ENCODE results near the gene OR2T1. TPM values are rescaled to one million over a fixed set of nuclear protein-coding genes. Genes with fewer than 3 reads are reported as not detected.

OR2T1 gene, protein sequence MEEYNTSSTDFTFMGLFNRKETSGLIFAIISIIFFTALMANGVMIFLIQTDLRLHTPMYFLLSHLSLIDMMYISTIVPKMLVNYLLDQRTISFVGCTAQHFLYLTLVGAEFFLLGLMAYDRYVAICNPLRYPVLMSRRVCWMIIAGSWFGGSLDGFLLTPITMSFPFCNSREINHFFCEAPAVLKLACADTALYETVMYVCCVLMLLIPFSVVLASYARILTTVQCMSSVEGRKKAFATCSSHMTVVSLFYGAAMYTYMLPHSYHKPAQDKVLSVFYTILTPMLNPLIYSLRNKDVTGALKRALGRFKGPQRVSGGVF
- total RNA-seq (not detected), polyA plus RNA-seq (not detected)

DNA sequence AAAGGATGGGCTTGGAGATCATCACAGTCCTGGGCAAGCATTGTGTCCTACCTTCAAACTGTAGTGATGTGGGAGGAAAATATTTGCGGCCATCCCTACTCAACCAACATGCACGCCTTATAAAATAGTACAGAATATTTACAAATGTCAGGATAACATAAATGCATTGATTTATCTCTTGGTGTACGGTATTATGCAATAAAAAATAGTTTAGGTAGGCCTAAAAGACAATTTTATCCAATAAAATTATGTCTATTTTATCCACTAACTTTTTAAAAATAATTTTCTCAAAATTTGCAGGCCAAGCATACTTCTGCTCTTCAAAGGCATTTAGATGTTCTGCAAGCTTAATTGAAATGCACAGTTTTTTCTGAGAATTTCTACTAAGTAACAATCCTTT lies at the start of gene OR2T1:
Gene OR2T1 (plus strand): TSS at position 301 of the 400 bp plus-strand sequence. CDS start 3,100 bp downstream, outside the sequence.
- no peaks in the 10 kb centered on the region for H3K4me1 Mint-ChIP-seq
- H3K4me3 ChIP-seq (ENCODE audit: low read length in 2 of 2): no peak within 1 kb of the TSS
- no peak within 1 kb of the TSS for H3K4me3 Mint-ChIP-seq
- intact Hi-C loops (cut with micrococcal nuclease): no loop called here
- H3K4me1 ChIP-seq (ENCODE audit: insufficient read depth, low read length): no peaks in the 10 kb centered on the region
- no peaks in the 10 kb centered on the region for H3K36me3 ChIP-seq (ENCODE audit: insufficient read depth, low read length)
- no peak within 1 kb of the TSS for H3K27ac Mint-ChIP-seq
- no peaks in the 10 kb centered on the region for H3K27me3 ChIP-seq (ENCODE audit: insufficient read depth, low read length)
- H3K9me3 ChIP-seq (ENCODE audit: control insufficient read depth in 1 of 2, low read length in 2 of 2): no peaks in the 10 kb centered on the region
- peaks cover 0 to 3% (median 0%) of the 10 kb centered on the region in 8 donors for H3K9me3 Mint-ChIP-seq
- ChIA-PET POLR2A (ENCODE audit: partially characterized antibody) (no interaction called here), CTCF (ENCODE audit: partially characterized antibody) (no interaction called here)
- H3K27me3 Mint-ChIP-seq: no peaks in the 10 kb centered on the region
- H3K27ac ChIP-seq (ENCODE audit: low read depth, low read length): no peak within 1 kb of the TSS
- H3K36me3 Mint-ChIP-seq: no peaks in the 10 kb centered on the region
- no peak for DNase-seq

DNA sequence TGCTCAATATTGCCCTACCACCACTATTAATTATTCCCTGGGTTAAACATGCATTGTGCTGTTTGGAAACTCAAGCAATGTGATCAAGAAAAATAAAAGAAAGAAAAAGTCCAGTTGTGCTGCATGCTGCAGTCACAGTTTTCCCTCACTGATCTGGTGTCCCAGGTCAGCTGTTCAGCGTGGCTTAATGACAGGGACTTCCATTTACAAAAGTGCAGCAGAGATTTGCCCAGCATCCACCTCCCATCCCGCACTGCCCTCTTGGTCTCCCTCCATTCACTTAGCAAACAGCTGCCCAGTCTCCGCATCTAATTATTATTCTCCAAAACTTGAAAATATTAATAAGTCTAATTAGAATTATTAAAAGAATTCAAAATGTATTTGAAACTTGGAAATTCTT lies 43.4 kb upstream of the OR2T1 start:
- ChIA-PET POLR2A (ENCODE audit: partially characterized antibody) (no interaction called here), CTCF (ENCODE audit: partially characterized antibody) (no interaction called here)
- H3K4me1 ChIP-seq (ENCODE audit: insufficient read depth, low read length): no peaks in the 10 kb centered on the region
- Mint-ChIP-seq H3K4me3 (no peak overlapping the region), H3K27ac (no peak overlapping the region), H3K36me3 (no peaks in the 10 kb centered on the region), H3K9me3 (peaks cover 0 to 5% (median 0%) of the 10 kb centered on the region in 8 donors), H3K4me1 (no peaks in the 10 kb centered on the region), H3K27me3 (peaks cover 4 to 12% of the 10 kb centered on the region in 2 donors)
- H3K9me3 ChIP-seq (ENCODE audit: control insufficient read depth in 1 of 2, low read length in 2 of 2): no peaks in the 10 kb centered on the region
- intact Hi-C loops (cut with micrococcal nuclease): no loop called here
- H3K27ac ChIP-seq (ENCODE audit: low read depth, low read length): no peak overlapping the region
- H3K36me3 ChIP-seq (ENCODE audit: insufficient read depth, low read length): no peaks in the 10 kb centered on the region
- DNase-seq: no peak
- H3K27me3 ChIP-seq (ENCODE audit: insufficient read depth, low read length): no peaks in the 10 kb centered on the region
- no peak overlapping the region for H3K4me3 ChIP-seq (ENCODE audit: low read length in 2 of 2)

DNA sequence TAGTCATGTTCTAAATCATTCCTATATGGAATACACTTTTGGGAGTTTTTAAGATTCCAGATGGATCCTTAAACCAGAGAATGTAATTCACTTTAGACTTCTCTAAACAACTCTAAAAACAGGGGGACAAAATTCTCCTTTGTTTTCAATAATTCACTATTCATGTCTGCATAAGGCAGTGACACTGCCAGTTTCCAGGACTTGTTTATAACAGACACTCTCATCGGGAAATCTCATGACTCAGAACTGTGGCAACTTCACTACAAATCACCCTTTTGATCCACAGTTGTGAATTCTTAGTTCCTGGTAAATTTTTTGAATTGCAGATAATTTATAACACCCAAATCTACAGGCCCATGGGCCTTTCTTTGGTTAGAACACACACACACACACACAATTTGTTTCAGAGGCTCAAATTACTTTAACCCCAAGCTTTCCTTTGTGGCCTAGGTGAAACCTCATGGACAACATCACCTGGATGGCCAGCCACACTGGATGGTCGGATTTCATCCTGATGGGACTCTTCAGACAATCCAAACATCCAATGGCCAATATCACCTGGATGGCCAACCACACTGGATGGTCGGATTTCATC lies 41.6 kb upstream of the OR2T1 start, which contains the start of gene OR2T4:
Gene OR2T4 (plus strand): TSS at position 545 of the 595 bp plus-strand sequence. CDS start 0 bp downstream, at position 545.
- Mint-ChIP-seq H3K9me3 (peaks cover 0 to 7% (median 5%) of the 10 kb centered on the region in 8 donors), H3K27ac (no peak within 1 kb of the TSS), H3K4me3 (no peak within 1 kb of the TSS), H3K27me3 (peaks cover 4 to 14% of the 10 kb centered on the region in 2 donors), H3K4me1 (no peaks in the 10 kb centered on the region), H3K36me3 (no peaks in the 10 kb centered on the region)
- Histone ChIP-seq H3K36me3 (ENCODE audit: insufficient read depth, low read length) (no peaks in the 10 kb centered on the region), H3K9me3 (ENCODE audit: control insufficient read depth in 1 of 2, low read length in 2 of 2) (no peaks in the 10 kb centered on the region), H3K27ac (ENCODE audit: low read depth, low read length) (no peak within 1 kb of the TSS), H3K27me3 (ENCODE audit: insufficient read depth, low read length) (no peaks in the 10 kb centered on the region), H3K4me1 (ENCODE audit: insufficient read depth, low read length) (no peaks in the 10 kb centered on the region), H3K4me3 (ENCODE audit: low read length in 2 of 2) (no peak within 1 kb of the TSS)
- DNase-seq: no peak
- POLR2A ChIA-PET (ENCODE audit: partially characterized antibody): no interaction called here
- intact Hi-C loops (cut with micrococcal nuclease): no loop called here
- CTCF ChIA-PET (ENCODE audit: partially characterized antibody): no interaction called here

DNA sequence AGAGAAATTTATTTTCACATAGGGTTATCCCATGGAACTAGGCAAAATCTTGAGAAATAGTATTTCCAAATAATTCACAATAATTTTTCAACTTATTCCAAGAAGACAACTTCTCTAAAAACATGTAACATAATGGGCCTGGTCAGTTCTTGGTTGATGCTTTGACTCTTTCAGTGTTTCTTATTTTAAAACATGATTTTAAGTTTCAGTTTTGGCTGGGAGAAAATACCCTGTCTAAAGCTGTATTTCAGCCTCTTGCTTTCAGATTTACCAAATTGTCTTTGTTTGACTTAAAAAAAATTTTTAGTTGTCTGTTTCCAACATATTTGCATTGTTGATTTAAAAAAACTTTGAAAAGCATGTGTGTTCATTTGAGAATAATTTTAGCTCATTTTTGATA lies 36.2 kb upstream of the OR2T1 start:
- peaks cover 0 to 7% (median 4%) of the 10 kb centered on the region in 8 donors for H3K9me3 Mint-ChIP-seq
- POLR2A ChIA-PET (ENCODE audit: partially characterized antibody): no interaction called here
- H3K36me3 ChIP-seq (ENCODE audit: insufficient read depth, low read length): no peaks in the 10 kb centered on the region
- no peaks in the 10 kb centered on the region for H3K4me1 Mint-ChIP-seq
- intact Hi-C loops (cut with micrococcal nuclease): no loop called here
- H3K27me3 ChIP-seq (ENCODE audit: insufficient read depth, low read length): no peaks in the 10 kb centered on the region
- H3K4me1 ChIP-seq (ENCODE audit: insufficient read depth, low read length): no peaks in the 10 kb centered on the region
- CTCF ChIA-PET (ENCODE audit: partially characterized antibody): no interaction called here
- H3K27me3 Mint-ChIP-seq: peaks cover 2 to 14% of the 10 kb centered on the region in 2 donors
- no peak for DNase-seq
- no peak overlapping the region for H3K27ac Mint-ChIP-seq
- no peak overlapping the region for H3K4me3 Mint-ChIP-seq
- H3K36me3 Mint-ChIP-seq: no peaks in the 10 kb centered on the region
- no peak overlapping the region for H3K4me3 ChIP-seq (ENCODE audit: low read length in 2 of 2)
- H3K27ac ChIP-seq (ENCODE audit: low read depth, low read length): no peak overlapping the region
- no peaks in the 10 kb centered on the region for H3K9me3 ChIP-seq (ENCODE audit: control insufficient read depth in 1 of 2, low read length in 2 of 2)

DNA sequence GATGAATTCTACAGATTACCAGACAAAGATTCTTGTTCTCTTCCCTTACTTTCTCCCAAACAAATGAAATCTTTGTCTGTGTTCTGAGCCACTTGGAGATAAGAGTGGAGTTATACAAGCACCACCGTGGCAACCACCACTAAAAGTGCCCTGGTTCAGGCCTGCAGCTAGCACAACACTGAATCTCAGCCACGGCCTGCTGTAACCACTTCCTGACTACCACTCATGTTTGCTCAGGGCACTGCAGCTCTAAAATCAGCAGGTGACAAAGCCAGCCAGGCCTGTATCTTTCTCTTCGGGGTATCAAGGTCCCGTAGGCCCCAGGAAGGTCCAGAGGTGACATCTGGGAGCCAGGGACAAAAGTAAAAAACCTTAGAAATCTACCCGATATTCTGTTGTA lies 30.5 kb upstream of the OR2T1 start:
- no peaks in the 10 kb centered on the region for H3K36me3 ChIP-seq (ENCODE audit: insufficient read depth, low read length)
- Mint-ChIP-seq H3K27ac (no peak overlapping the region), H3K36me3 (no peaks in the 10 kb centered on the region), H3K4me3 (no peak overlapping the region), H3K4me1 (peaks cover 0 to 7% (median under 1%) of the 10 kb centered on the region in 4 donors), H3K9me3 (peaks cover 0 to 6% (median 0%) of the 10 kb centered on the region in 8 donors), H3K27me3 (peaks cover 0 to 5% of the 10 kb centered on the region in 2 donors)
- intact Hi-C loops (cut with micrococcal nuclease): no loop called here
- no peaks in the 10 kb centered on the region for H3K27me3 ChIP-seq (ENCODE audit: insufficient read depth, low read length)
- H3K27ac ChIP-seq (ENCODE audit: low read depth, low read length): no peak overlapping the region
- peak in 1 of 5 donors; percentile 8 for DNase-seq
- no peak overlapping the region for H3K4me3 ChIP-seq (ENCODE audit: low read length in 2 of 2)
- ChIA-PET POLR2A (ENCODE audit: partially characterized antibody) (no interaction called here), CTCF (ENCODE audit: partially characterized antibody) (no interaction called here)
- H3K4me1 ChIP-seq (ENCODE audit: insufficient read depth, low read length): no peaks in the 10 kb centered on the region
- H3K9me3 ChIP-seq (ENCODE audit: control insufficient read depth in 1 of 2, low read length in 2 of 2): no peaks in the 10 kb centered on the region

DNA sequence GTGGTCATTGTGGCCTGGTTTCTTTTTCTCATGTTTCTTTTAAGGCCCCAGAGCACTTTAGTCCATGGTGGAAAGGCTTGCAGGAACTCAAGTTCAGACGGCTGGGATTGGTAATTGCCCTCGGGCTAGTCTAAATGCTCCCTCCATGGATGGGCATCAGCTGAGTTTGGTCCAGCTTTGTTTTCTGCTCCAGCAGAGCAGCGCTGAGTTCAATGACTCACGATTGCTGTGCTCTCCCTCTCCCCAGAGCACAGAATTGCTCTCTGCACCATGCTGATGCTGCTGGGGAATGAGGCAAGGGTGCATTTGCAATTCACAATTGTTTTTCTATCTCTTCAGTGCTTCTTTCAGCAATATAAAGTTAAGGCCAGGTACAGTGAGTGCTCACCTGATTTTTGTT lies 29.1 kb upstream of the OR2T1 start:
- peaks cover 0 to 6% (median 0%) of the 10 kb centered on the region in 8 donors for H3K9me3 Mint-ChIP-seq
- POLR2A ChIA-PET (ENCODE audit: partially characterized antibody): no interaction called here

DNA sequence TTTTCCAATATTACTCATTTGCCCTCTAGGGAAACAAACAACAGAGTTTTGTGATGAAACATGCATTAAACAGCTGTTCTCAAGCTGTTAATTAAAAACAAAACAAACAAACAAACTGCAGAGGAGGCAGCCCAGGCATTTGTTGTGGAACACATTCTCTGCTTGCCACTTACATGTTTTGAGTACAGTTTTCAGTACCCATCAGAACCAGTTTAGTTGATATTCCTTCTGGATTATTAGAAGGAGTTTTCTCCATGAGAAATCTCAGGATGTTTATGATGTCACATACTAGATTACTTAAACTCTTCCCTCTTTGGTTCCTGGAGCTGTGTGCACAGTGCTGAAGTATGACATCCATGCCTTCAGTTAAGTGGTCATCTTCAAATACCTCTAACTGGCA lies 27.4 kb upstream of the OR2T1 start, which contains the start of gene OR2T6:
Gene OR2T6 (plus strand): TSS at position 301 of the 400 bp plus-strand sequence. CDS start 11,863 bp downstream, outside the sequence.
- POLR2A ChIA-PET (ENCODE audit: partially characterized antibody): no interaction called here
- Mint-ChIP-seq H3K9me3 (peaks cover 0 to 6% (median 0%) of the 10 kb centered on the region in 8 donors), H3K4me3 (no peak within 1 kb of the TSS), H3K27ac (peak within 1 kb of the TSS in 1 of 7 donors; percentile 39), H3K27me3 (peaks cover 0 to 8% of the 10 kb centered on the region in 2 donors), H3K36me3 (no peaks in the 10 kb centered on the region), H3K4me1 (peaks cover 0 to 7% (median under 1%) of the 10 kb centered on the region in 4 donors)
- CTCF ChIA-PET (ENCODE audit: partially characterized antibody): no interaction called here
- intact Hi-C loops (cut with micrococcal nuclease): no loop called here
- no peak within 1 kb of the TSS for H3K27ac ChIP-seq (ENCODE audit: low read depth, low read length)
- H3K4me1 ChIP-seq (ENCODE audit: insufficient read depth, low read length): no peaks in the 10 kb centered on the region
- no peak for DNase-seq
- no peaks in the 10 kb centered on the region for H3K27me3 ChIP-seq (ENCODE audit: insufficient read depth, low read length)
- H3K36me3 ChIP-seq (ENCODE audit: insufficient read depth, low read length): no peaks in the 10 kb centered on the region
- no peaks in the 10 kb centered on the region for H3K9me3 ChIP-seq (ENCODE audit: control insufficient read depth in 1 of 2, low read length in 2 of 2)
- H3K4me3 ChIP-seq (ENCODE audit: low read length in 2 of 2): no peak within 1 kb of the TSS

More for the DNA sequence above, 29.1 kb upstream of the OR2T1 start:
- Histone ChIP-seq H3K4me1 (ENCODE audit: insufficient read depth, low read length) (no peaks in the 10 kb centered on the region), H3K9me3 (ENCODE audit: control insufficient read depth in 1 of 2, low read length in 2 of 2) (no peaks in the 10 kb centered on the region), H3K27ac (ENCODE audit: low read depth, low read length) (no peak overlapping the region), H3K27me3 (ENCODE audit: insufficient read depth, low read length) (no peaks in the 10 kb centered on the region), H3K36me3 (ENCODE audit: insufficient read depth, low read length) (no peaks in the 10 kb centered on the region), H3K4me3 (ENCODE audit: low read length in 2 of 2) (no peak overlapping the region)
- intact Hi-C loops (cut with micrococcal nuclease): no loop called here
- no peak overlapping the region for H3K27ac Mint-ChIP-seq
- peaks cover 0 to 7% (median under 1%) of the 10 kb centered on the region in 4 donors for H3K4me1 Mint-ChIP-seq
- no peaks in the 10 kb centered on the region for H3K36me3 Mint-ChIP-seq
- peaks cover 0 to 5% of the 10 kb centered on the region in 2 donors for H3K27me3 Mint-ChIP-seq
- no peak overlapping the region for H3K4me3 Mint-ChIP-seq
- no peak for DNase-seq
- CTCF ChIA-PET (ENCODE audit: partially characterized antibody): no interaction called here

All from CD4-positive, alpha-beta memory T cell (primary cell).